Measurements from ENCODE around the gene PPM1L. TPM values are rescaled to one million over a fixed set of nuclear protein-coding genes. Genes with fewer than 3 reads are reported as not detected.
A peak's percentile ranks its signal among the peaks of the same experiment; 100 is the strongest.

The PPM1L gene
- polyA plus RNA-seq, 1 experiment = 0.66 TPM

DNA sequence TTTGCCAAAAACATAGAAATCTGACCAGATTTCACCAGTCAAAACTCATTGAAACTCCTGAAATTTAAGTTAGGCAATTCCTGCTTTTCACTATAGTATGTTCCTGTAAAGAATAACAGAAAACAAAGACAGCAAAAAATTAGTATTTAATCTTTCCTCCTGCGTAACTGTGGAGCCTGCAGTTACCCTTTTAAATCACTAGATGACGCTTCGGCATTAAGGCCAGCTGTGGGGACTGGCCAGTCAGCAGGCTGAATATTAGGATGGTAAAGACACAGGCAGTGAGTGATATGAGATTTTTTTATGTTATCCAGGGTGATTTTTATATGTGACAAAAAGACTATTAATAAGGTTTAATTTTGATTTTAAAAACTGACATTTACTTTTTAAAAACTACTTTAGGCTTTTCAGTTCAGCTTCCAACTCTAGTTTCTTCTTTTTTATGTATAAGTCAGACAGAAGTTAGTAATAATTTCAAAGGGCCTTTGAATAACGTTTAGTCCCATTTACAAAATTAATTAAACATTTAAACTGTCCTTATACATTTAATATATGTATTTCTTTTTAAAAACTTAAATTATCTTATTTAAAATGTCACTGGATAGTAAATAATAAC, 165.1 kb downstream of the PPM1L start:
- TF ChIP-seq, protein P1, sequence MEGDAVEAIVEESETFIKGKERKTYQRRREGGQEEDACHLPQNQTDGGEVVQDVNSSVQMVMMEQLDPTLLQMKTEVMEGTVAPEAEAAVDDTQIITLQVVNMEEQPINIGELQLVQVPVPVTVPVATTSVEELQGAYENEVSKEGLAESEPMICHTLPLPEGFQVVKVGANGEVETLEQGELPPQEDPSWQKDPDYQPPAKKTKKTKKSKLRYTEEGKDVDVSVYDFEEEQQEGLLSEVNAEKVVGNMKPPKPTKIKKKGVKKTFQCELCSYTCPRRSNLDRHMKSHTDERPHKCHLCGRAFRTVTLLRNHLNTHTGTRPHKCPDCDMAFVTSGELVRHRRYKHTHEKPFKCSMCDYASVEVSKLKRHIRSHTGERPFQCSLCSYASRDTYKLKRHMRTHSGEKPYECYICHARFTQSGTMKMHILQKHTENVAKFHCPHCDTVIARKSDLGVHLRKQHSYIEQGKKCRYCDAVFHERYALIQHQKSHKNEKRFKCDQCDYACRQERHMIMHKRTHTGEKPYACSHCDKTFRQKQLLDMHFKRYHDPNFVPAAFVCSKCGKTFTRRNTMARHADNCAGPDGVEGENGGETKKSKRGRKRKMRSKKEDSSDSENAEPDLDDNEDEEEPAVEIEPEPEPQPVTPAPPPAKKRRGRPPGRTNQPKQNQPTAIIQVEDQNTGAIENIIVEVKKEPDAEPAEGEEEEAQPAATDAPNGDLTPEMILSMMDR (IDR thresholded peaks at IDR 0.05; ENCODE audit: insufficient read depth, low read depth, low read length) = peak; percentile 89
- H3K36me3 ChIP-seq (ENCODE audit: control insufficient read depth, insufficient read depth, low read length) = no peaks in the 10 kb centered on the region
- H3K27me3 ChIP-seq (ENCODE audit: control insufficient read depth, insufficient read depth, low read length) = no peaks in the 10 kb centered on the region
- no peak overlapping the region for H3K4me3 ChIP-seq (ENCODE audit: low read depth, low read length)
- CTCF ChIA-PET = interaction anchor here (0.9 to 5.0 kb wide), 7 partner anchors 10 to 356 kb away, joined by 3 to 48 read pairs (median 4); no protein-coding TSS in a partner anchor
- no peak for DNase-seq (ENCODE audit: low read depth)
- POLR2A ChIA-PET = interaction anchor here (0.8 kb wide), 1 partner anchor 20 kb away, joined by 3 read pairs; no protein-coding TSS in a partner anchor

DNA sequence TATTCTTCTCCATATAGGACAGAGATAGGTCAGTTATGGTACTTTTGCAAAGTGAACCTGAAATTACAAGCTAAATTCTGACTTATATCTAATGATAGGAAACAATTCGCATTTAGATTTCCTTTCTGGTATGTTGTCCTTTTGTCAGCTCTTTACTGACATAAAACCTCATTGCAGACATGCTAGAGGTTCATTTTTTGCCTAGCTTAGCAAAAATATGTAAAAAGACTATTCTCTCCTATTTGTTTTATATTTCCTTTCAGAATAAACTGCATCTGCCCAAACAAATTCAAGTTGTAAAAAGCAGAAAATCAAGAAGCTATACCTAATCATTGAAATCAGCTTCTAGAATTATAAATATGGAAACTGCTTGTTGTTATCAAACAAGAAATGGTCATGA, 168.7 kb downstream of the PPM1L start:
- ChIA-PET CTCF (interaction anchor here (1.1 to 2.8 kb wide), 3 partner anchors 10 to 18 kb away, joined by 3 to 15 read pairs (median 3); no protein-coding TSS in a partner anchor), POLR2A (no interaction called here)
- Histone ChIP-seq H3K4me3 (ENCODE audit: low read depth, low read length) (no peak overlapping the region), H3K27me3 (ENCODE audit: control insufficient read depth, insufficient read depth, low read length) (no peaks in the 10 kb centered on the region), H3K36me3 (ENCODE audit: control insufficient read depth, insufficient read depth, low read length) (no peaks in the 10 kb centered on the region)
- TF ChIP-seq, protein P1 (IDR thresholded peaks at IDR 0.05; ENCODE audit: insufficient read depth, low read depth, low read length) = no peak
- DNase-seq (ENCODE audit: low read depth) = no peak

DNA sequence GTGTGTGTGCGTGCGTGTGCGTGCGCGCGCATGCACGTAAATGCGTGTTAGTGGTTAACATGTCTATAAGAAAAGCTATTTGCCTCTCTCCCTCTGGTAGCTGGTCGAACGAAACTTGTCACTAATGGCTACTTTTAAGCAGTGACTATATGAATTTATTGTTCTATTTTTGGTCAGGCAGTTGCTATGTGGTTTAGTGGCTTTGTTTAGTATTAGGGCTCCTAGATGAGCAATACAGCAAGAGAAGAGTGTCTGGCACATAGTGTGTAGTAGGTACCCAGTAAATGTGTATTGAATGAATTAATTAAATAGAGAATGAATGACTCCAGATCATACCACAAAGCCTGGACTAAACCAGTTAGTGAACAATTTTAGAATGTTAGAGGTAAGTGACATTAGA, 171.6 kb downstream of the PPM1L start:
- no peak for DNase-seq (ENCODE audit: low read depth)
- Histone ChIP-seq H3K27me3 (ENCODE audit: control insufficient read depth, insufficient read depth, low read length) (no peaks in the 10 kb centered on the region), H3K36me3 (ENCODE audit: control insufficient read depth, insufficient read depth, low read length) (no peaks in the 10 kb centered on the region), H3K4me3 (ENCODE audit: low read depth, low read length) (no peak overlapping the region)
- CTCF ChIA-PET = interaction anchor here (0.6 to 4.2 kb wide), 4 partner anchors 13 to 347 kb away, joined by 3 to 15 read pairs (median 4); no protein-coding TSS in a partner anchor
- POLR2A ChIA-PET = no interaction called here
- TF ChIP-seq, protein P1 (IDR thresholded peaks at IDR 0.05; ENCODE audit: insufficient read depth, low read depth, low read length) = no peak

DNA sequence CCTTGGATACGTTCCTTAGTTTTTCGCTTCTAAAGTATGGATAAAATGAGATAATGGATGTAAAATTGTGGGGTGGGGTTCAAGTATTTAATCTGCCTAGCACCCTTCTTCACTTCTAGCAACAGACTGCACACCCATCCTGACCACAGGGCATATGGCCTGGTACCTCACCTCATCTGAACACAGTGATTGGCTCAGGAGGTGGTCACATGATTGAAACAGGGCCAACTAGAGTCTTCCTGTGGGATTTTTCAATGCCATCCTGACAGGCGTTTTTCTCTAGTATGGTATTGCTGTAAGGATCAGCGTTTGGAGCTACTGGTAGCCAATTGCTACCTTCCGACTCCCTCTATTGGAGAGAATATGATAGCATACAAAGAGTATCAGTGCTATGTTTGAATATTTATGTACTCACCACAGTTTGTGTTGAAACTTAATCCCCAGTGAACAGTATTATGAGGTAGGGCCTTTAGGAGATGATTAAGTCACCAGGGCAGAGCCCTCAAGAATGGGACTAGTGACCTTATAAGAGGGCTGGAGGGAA, 172.2 kb downstream of the PPM1L start:
- no peak for DNase-seq (ENCODE audit: low read depth)
- TF ChIP-seq, protein P1 (IDR thresholded peaks at IDR 0.05; ENCODE audit: insufficient read depth, low read depth, low read length) = no peak
- POLR2A ChIA-PET = no interaction called here
- CTCF ChIA-PET = interaction anchor here (1.0 to 4.2 kb wide), 3 partner anchors 13 to 346 kb away, joined by 3 to 15 read pairs (median 5); no protein-coding TSS in a partner anchor
- Histone ChIP-seq H3K4me3 (ENCODE audit: low read depth, low read length) (no peak overlapping the region), H3K27me3 (ENCODE audit: control insufficient read depth, insufficient read depth, low read length) (no peaks in the 10 kb centered on the region), H3K36me3 (ENCODE audit: control insufficient read depth, insufficient read depth, low read length) (no peaks in the 10 kb centered on the region)

DNA sequence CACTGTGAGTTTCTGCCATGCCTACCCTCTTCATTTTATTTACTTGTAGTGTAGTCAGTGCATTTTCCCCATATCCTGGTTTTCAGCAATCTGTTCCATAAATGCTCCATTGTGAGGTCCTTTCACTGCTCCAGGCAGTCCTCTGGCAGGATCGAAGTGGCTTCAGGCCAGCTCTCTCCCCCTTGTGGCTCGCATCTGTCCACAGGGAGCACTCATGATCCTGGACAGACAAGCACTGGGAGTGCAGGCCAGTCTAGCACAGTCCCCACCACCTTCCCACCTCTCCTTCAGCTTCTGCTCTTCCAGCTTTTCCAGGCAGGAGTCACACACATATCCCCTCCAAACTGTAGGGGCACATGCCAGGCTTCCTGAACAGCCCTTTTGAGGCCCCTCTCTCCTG, 173.6 kb downstream of the PPM1L start:
- POLR2A ChIA-PET = no interaction called here
- Histone ChIP-seq H3K27me3 (ENCODE audit: control insufficient read depth, insufficient read depth, low read length) (no peaks in the 10 kb centered on the region), H3K36me3 (ENCODE audit: control insufficient read depth, insufficient read depth, low read length) (no peaks in the 10 kb centered on the region), H3K4me3 (ENCODE audit: low read depth, low read length) (no peak overlapping the region)
- TF ChIP-seq, protein P1 (IDR thresholded peaks at IDR 0.05; ENCODE audit: insufficient read depth, low read depth, low read length) = peak; percentile 25; the same call in 1 of the 2 replicates
- CTCF ChIA-PET = interaction anchor here (1.0 to 6.1 kb wide), 4 partner anchors 10 to 339 kb away, joined by 3 to 40 read pairs (median 9); no protein-coding TSS in a partner anchor
- DNase-seq (ENCODE audit: low read depth) = no peak
